Measurements from ENCODE around the gene ARHGAP15. TPM values are rescaled to one million over a fixed set of nuclear protein-coding genes. Genes with fewer than 3 reads are reported as not detected.

ARHGAP15 gene
- total RNA-seq, 3 donors from 2014 or later, result 5.3 to 8.2 (median 5.8) TPM

GRCh38 chr2:143252138-143252907 lies 123.1 kb downstream of the ARHGAP15 start:
- no peaks in the 10 kb centered on the region for H3K9me3 ChIP-seq
- no peak overlapping the region for H3K4me3 ChIP-seq
- no peak for ATAC-seq
- TF ChIP-seq, protein P1, sequence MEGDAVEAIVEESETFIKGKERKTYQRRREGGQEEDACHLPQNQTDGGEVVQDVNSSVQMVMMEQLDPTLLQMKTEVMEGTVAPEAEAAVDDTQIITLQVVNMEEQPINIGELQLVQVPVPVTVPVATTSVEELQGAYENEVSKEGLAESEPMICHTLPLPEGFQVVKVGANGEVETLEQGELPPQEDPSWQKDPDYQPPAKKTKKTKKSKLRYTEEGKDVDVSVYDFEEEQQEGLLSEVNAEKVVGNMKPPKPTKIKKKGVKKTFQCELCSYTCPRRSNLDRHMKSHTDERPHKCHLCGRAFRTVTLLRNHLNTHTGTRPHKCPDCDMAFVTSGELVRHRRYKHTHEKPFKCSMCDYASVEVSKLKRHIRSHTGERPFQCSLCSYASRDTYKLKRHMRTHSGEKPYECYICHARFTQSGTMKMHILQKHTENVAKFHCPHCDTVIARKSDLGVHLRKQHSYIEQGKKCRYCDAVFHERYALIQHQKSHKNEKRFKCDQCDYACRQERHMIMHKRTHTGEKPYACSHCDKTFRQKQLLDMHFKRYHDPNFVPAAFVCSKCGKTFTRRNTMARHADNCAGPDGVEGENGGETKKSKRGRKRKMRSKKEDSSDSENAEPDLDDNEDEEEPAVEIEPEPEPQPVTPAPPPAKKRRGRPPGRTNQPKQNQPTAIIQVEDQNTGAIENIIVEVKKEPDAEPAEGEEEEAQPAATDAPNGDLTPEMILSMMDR (IDR thresholded peaks at IDR 0.05), result no peak
- no peaks in the 10 kb centered on the region for H3K36me3 ChIP-seq (ENCODE audit: low read depth)
- H3K4me1 ChIP-seq (ENCODE audit: low read depth), result no peaks in the 10 kb centered on the region
- intact Hi-C loops (cut with DNase I, micrococcal nuclease), result no loop called here
- no peak for DNase-seq

DNA sequence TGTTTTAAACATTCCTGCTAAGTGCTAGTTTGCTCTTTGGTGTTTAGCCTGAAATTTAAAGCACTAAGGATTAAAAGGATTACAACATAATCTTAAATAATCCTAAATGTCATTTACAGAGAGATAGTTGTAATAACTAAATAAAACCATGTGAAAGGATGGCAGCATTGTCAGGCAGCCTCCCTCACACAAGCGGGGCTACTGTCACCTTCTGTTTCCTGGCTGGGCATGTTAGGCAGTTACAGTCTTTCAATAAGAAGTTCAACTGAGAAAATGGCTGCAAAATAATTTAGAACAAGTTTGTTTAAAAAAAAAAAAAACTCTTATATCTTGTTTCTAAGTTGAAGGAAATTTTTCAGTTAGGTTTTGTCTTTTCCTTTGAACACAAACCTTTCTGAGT lies 124.9 kb downstream of the ARHGAP15 start:
- DNase-seq (no peak), ATAC-seq (peak; percentile 34)
- no peak overlapping the region for H3K4me3 ChIP-seq
- TF ChIP-seq, protein P1 (IDR thresholded peaks at IDR 0.05), result no peak
- no peaks in the 10 kb centered on the region for H3K9me3 ChIP-seq
- intact Hi-C loops (cut with DNase I, micrococcal nuclease), result no loop called here
- no peaks in the 10 kb centered on the region for H3K4me1 ChIP-seq (ENCODE audit: low read depth)
- no peaks in the 10 kb centered on the region for H3K36me3 ChIP-seq (ENCODE audit: low read depth)

GRCh38 chr2:143255086-143255485 lies 125.9 kb downstream of the ARHGAP15 start:
- DNase-seq, result no peak
- Histone ChIP-seq H3K4me1 (ENCODE audit: low read depth) (no peaks in the 10 kb centered on the region), H3K36me3 (ENCODE audit: low read depth) (no peaks in the 10 kb centered on the region), H3K9me3 (no peaks in the 10 kb centered on the region), H3K4me3 (no peak overlapping the region)
- no peak for ATAC-seq
- intact Hi-C loops (cut with DNase I, micrococcal nuclease), result loop anchor here in 1 of 2 donors (5.0 kb wide), 1 partner anchor 143 kb away; no protein-coding TSS in a partner anchor
- TF ChIP-seq, protein P1 (IDR thresholded peaks at IDR 0.05), result no peak

DNA sequence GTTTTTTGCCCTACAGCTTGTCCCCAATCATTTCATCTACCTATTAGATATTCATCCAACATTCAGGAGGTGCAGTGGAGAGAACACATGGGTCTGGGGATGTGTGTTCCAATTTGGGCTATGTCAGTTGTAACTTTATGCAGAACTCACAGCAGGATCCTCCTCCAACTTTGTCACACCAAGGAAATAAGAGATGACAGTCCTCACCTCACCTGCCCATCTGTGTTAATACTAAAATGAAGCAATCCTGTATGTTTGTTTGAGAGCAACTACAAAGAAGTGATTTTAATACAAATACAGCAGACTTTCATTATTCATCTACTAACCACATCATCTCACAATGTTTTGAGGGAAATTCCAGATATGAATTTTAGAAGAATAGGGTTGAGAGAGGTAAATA lies 126.7 kb downstream of the ARHGAP15 start:
- Histone ChIP-seq H3K4me3 (no peak overlapping the region), H3K4me1 (ENCODE audit: low read depth) (no peaks in the 10 kb centered on the region), H3K9me3 (no peaks in the 10 kb centered on the region), H3K36me3 (ENCODE audit: low read depth) (no peaks in the 10 kb centered on the region)
- ATAC-seq (no peak), DNase-seq (no peak)
- intact Hi-C loops (cut with DNase I, micrococcal nuclease), result loop anchor here in 1 of 2 donors (5.0 kb wide), 1 partner anchor 144 kb away; no protein-coding TSS in a partner anchor
- TF ChIP-seq, protein P1 (IDR thresholded peaks at IDR 0.05), result no peak

GRCh38 chr2:143258126-143258892 lies 129.1 kb downstream of the ARHGAP15 start:
- Histone ChIP-seq H3K9me3 (no peaks in the 10 kb centered on the region), H3K36me3 (ENCODE audit: low read depth) (no peaks in the 10 kb centered on the region), H3K4me3 (no peak overlapping the region), H3K4me1 (ENCODE audit: low read depth) (no peaks in the 10 kb centered on the region)
- no peak for DNase-seq
- intact Hi-C loops (cut with DNase I, micrococcal nuclease), result loop anchor here in 1 of 2 donors (5.0 kb wide), 1 partner anchor 146 kb away; no protein-coding TSS in a partner anchor
- TF ChIP-seq, protein P1 (IDR thresholded peaks at IDR 0.05), result no peak
- ATAC-seq, result peak; percentile 47
